Activated CD8-positive, alpha-beta memory T cell treated with anti-CD3 and anti-CD28 coated beads, Interleukin-2, amount 50 U/mL, for 4 hours (primary cell): ENCODE results near the gene FHL2.
"Not testable (repeated sequence)": the region's sequence is repeated elsewhere in the genome, so short reads cannot be mapped to it uniquely, and the experiment has no call there.

Experiments used
- DNase-seq: peaks from one replicate; pipeline ENCODE4 v3.0.0-alpha.2; 2020

The FHL2 gene

DNA sequence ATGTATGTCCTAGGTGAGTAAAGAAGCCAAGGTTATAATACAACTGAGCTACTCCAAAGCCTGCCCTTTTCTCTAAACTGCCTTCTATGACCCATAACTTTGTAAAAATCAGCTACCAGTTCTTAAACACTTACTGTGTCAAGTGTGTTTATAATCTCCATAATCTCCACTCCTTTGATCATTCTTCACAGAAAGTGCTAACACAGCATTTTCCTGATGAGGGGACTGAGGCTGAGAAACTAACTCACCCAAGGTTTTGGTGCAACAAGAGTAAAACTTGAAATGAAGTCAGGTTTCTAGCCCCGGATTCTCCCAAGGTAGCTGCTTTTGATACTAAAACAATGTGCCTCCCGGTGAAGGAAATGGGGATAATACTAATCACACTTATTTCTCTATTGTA lies 63.4 kb downstream of the FHL2 start:
- no peak for DNase-seq

DNA sequence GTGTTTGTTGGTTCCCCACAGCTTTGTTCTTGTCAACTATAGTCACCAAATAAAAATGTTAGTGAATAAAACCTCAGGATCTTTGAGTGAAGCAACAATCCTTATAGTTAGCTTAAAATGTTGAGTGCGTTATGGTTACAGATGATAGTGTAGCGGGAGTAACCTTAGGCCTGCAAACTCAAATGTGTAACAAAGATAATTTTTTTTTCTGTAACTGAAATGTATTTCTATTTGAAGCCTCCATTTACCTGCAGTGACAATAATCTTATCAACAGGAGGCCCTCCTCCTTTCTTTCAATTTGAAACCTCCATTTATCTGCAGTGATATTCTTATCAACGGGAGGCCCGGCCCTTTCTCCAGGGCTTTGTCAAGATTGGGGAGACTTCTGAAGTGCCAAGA lies 64.6 kb downstream of the FHL2 start:
- DNase-seq = no peak

DNA sequence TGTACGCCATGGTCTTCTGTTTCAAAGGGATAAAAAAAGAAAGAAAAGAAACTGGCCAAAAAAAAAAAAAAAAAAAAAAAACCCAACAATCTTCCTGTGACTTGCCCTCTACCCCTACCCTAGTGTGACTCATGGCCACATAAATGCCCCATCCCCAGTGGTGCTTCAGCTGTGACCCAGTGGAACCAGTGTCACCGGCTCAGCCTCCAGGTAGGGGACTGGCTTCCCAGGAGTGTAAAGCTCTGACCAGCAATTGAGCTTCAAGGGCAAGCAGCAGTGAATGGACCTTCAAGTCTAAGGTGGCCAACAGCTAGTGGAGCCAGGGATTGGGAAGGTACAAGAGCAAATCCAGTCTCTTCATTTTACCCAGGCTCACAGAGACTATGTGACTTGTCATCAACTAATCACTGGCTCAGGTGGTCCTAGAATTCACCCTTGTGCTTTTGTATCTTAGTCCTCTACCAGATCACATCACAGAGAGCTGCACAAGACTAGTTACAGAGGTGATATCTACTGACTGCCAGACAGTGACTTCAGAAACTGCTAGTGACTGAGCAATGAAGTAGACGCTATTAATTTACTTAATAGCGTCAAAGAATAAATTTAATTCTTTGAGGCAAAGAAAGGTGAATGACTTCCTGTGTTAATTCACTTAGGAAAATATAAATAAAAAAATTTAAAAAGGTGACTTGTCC lies 68.0 kb downstream of the FHL2 start:
- no peak for DNase-seq

DNA sequence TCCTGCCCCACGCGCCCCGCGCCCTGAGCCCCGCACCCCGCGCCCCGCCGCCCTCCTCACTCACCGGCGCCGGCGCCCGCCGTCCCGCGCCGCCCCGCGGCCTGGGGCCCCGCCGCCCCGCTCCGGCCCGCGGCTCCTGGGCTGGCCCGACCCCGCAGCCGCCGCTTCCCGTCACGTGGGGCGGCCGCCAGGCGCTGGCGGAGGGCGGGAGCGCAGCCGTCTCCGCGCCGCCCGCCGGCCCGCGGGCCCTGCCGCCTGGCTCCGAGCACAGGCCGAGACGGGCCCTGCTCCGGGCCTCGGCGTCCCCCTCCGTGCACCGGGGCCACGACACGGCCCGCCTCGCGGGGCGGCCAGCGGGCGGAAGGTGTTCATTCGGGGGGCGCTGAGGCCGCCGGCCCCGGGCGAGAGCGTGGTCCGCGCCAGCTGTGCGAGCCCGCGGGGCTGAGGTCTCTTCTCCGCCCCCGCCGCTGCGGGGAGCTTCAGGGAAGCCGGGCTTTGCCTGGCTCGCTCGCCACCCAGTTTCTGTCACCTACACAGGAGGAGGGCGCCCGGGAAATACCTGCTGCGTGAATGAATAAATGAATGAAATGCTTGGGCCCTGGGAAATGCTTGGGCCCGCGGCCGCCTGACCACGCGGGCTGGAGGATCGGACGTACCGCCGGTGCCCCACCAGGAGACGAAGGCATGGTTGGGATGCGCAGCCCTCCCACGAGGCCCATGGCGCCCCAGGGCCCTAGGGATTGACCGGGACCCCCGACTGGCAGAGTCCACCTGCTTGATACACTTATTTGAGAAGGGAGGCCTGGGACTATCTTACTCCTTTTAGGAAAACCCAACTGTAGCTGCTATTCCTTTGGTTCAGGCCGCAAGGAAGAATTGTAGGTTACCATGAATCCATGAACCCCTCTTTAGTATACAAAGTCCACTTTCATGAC lies 69.0 kb downstream of the FHL2 start, which contains the start of gene TGFBRAP1:
Gene TGFBRAP1 (minus strand): TSS at position 175 of the 935 bp plus-strand sequence. CDS start 21,434 bp downstream, outside the sequence.
- DNase-seq = peak; percentile 59

DNA sequence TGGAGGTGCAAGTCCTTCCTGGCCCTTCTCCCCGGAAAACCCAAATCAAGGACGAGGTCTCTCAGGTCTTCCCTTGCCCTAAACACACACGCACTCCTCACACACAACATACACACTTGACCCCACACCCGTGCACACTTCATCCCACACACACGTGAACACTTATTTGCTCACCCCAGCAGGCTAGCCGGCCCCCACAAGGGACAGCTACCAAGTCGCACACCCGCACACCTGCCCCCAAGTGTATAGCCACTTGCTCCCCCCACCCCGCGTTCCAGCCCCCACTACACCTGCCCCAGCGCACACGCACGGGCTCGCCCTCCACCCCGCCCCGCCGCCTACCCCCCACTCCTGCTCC lies 69.7 kb downstream of the FHL2 start:
- DNase-seq = no peak

DNA sequence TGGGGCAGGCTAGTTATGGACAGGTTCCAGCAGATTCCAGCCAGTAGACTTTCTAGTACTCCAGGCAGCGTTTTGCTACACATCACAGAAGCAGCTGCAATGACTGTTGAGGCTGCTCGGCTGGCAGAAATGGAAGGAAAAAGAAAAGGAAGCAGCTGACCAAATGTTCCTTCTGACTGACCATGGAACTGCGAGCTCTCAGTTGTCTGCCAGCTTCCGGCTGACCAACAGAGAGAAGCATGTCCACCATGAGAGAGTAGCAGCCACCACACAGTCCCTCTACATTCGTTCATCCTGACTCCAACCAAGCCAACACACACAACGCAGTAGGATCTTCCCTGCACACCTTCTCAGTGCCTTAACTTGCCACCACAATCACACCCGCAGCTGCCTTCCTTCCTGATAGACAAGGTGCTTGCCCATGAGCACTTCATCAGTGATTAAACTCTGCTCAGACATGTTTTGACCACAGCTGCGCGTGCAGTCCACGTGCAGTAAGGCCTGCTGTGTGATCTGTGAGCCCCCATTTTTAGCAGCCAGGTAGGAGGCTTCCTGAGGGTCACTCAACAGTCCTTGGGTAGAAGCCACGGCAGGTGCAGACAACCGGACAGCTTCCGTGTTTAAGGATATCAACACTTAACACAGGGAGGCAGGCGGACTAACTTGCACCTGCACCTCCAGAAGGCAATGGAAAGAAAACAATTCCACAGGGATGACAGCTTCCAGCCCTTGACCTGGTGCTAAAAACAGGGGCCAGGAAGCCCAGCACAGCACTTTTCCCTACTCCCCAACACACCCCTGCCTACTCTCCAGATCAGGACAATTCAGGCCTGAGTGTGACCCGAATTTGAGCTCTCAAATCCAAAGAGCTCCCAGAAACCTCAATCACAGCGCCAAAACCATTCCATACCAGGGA lies 70.3 kb downstream of the FHL2 start:
- DNase-seq = no peak

DNA sequence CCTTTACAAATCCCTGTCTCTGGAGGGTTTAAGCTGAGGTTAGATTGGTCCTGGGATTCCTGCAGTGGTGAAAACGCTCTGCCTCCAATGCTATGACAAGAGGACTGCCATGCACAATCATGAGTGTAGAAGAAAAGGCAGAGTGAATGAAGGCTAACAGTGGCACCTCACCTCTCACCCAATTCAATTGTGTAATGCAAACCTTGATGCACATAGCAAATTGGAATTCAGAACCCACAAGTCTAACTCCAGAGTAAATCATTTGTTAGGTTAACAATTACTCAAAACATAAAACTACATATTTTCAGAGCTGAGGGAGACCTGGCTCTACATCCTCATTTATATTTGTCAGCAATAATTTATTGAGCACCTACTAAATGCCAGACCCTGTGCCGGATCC lies 71.2 kb downstream of the FHL2 start:
- no peak for DNase-seq

DNA sequence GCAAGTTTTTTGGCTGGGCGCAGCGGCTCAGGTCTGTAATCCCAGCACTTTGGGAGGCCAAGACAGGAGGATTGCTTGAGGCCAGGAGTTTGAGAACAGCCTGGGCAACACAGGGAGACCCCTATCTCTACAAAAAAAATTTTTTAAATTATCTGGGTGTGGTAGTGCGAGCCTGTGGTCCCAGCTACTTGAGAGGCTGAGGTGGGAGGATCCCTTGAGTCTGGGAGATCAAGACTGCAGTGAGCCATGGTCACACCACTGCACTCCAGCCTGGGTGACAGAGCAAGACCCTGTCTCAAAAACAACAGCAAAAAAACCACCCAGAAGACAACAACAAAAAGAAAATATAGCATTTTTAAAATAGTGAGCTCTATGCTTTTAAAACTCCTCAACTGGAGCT lies 71.6 kb downstream of the FHL2 start:
- DNase-seq = not testable (repeated sequence)

DNA sequence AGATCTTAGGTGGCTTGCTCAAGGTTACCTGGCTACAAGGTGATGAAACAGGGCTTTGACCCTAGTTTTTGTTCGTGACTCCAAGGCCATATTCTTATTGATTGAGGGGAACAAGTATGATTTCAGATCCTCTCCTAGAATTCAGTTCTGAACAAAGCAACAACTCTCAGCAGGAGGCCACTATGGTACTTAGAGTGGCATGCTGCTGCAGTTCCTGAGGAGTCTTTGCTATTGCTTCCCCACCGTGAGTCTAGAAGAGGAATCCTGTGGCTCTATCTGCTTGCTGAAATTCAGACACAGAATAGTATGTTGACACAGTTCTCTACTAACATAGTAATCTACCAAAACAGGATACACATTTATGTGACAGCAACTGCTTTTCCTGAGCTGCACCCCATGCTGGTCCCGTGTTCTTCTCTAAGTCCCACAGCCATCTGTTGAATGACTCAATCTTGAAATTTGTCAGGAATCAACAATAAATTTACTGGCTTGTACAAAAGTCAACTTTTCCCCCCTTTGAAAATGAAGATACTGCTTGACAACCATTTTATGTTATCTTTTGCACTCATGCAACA lies 73.4 kb downstream of the FHL2 start:
- no peak for DNase-seq

DNA sequence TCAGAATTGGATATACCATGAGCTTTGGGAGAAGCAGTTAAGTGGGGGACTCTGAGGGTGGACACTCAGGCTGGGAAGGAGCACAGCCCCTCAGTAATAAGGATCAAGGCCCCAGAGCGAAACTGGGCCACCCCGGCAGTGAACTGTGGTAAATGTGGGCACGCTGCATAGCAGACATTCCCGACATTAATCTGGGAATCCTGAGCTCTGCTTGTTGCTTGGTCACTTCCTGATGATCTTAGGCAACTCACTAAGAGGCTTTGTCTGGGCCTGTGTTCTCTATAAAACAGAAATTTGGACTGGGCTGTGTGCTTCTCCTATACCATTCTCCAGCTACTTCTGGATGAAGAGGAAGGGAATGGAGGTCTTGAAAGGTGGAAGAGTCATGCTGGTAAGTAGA lies 74.1 kb downstream of the FHL2 start:
- no peak for DNase-seq

DNA sequence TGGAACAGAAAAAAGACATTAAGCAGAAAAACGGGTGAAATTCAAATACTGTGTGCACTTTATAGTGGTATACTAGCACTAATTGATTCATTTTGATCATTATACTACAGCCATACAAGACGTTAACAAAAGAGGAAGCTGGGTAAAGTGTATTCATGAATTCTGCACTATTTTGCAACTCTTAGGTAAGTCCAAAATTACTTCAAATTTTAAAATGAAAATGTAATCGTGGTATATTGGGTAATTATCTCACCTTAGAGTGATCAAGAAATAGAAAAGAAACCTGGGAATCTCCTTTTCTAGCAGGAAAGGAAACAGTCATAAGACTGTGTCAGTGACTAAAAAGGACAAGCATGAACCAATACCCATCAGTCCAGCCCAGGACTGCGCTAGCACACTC lies 74.8 kb downstream of the FHL2 start:
- DNase-seq = no peak

DNA sequence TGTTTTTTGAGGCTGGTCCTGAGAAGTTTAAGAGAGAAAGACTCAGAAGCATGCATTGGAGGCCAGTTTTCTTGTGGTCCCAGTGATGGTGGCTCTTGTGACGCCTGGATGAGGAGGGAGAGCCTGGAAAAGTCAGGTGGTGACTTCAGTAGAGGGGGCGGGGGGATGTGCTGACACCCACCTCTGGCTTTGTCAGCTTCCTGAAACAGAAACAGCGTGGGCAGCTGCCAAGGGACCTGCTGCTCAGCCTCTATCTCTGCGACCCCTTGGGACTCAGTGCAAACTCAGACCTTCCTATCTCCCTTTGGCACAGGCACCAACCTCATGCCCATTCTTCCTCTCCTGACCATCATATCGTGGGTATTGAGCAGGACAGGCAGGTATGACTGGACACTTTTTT lies 75.7 kb downstream of the FHL2 start:
- no peak for DNase-seq

DNA sequence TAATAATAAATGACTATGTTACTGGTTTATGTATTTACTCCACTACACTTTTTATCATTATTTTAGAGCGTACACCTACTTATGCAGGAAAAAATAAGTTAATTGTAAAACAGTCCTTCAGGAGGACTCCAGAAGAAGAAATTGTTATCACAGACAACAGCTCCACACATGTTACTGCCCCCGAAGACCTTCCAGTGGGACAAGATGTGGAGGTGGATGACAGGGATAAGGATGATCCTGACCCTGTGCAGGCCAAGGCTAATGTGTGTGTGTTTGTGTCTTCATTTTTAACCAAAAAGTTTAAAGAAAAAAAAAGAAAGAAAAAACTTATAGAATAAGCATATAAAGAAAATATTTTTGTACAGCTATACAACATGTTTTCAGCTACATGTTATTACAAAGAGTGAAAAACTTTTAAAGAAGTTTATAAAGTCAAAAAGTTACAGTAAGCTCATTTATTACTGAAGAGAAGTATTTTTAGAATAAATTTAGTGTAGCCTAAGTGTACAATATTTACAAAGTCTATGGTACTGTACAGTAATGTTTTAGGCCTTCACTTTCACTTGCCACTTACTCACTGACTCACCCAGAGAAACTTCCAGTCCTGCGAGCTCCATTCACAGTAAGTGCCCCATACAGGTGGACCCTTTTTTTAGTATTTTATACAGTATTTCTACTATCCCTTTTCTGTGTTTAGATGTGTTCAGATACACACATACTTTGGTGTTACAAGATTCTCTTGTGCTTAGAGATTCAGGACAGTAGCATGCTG lies 76.8 kb downstream of the FHL2 start:
- DNase-seq = no peak

DNA sequence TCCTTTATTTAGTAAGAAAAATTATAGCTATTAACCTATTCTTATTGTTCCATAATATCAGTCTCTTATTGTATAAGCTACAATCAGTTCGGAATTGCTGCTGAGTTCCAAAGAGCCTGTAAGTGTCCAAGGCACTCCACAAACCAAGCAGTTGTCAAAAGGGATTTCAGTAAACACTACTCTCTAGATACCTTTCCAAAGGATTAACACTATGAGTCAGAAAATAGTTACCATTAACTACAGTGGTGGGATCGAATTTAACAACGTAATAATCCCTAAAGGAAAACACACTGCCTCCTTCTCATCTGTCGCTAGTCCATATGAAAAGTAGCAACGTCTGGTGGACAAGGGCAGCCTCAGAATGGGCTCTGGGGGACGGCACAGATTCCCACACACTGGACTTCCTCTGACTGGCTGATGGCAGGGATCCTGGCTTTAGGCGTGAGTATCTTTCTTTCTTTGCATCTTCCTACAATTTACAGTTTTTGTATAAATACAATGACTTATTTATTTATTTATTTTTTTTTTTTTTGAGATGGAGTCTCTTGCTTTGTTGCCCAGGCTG lies 78.1 kb downstream of the FHL2 start:
- DNase-seq = no peak

DNA sequence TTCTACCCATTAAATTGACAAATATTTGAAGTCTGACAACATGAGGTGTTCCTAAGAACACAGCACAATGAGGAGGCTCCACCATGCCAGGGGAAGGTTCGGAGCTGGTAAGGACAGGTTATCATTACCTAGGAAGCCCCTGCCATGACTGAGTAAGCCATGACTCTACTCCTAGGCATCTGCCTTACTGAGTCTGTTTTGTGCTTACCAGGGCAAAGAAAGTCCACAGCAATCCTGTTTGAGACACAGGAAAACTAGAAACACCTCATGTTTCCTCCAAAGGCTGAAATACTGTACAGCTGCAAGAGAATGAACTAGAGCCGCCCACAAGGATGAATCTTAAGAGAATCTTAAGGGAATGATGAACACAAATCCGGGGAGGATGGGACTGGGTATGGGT lies 80.9 kb downstream of the FHL2 start:
- no peak for DNase-seq

DNA sequence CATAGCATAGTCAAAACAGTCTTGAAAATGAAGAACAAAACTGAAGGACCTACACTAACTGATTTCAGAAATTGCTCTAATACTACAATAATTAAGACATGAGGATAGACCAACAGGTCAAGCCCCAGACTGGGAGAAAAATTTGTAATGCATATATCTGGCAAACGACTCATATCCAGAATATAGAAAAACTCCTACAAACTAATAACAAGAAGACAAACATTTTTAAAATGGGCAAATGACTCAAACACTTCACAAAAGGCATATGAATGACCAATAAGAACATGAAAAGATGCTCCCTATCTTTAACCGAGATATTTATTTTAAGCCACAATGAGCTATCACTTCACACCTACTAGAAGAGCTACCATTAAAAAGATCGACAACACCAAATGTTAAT lies 83.5 kb downstream of the FHL2 start:
- no peak for DNase-seq

DNA sequence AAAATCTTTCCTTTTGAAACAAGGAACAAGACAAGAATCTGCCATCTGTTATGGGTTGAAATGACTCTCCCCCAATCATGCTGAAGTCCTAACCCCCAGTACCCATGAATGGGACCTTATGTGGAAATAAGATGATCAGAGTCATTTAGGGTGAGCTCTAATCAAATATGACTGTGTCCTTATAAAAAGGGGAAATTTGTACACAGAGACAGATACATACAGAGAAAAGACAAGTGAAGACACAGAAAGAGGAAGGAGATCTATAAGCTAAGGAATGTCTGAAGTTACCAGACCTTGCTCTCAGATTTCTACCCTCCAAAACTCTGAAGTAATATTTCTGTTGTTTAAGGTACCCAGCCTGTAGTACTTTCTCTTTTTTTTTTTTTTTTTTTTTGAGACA lies 85.0 kb downstream of the FHL2 start:
- DNase-seq = no peak
